GM21423 (cell line): ENCODE measurements around the gene LONRF3.
"Not testable (repeated sequence)": the region's sequence is repeated elsewhere in the genome, so short reads cannot be mapped to it uniquely, and the experiment has no call there.

Source experiments
- ATAC-seq: cut with Tn5 transposase; IDR thresholded peaks from one replicate; pipeline ENCODE4 v1.9.1; 2021; ENCODE audit warnings: mild to moderate bottlenecking, moderate library complexity; ENCODE audit not compliant: unreplicated experiment

LONRF3 gene

DNA sequence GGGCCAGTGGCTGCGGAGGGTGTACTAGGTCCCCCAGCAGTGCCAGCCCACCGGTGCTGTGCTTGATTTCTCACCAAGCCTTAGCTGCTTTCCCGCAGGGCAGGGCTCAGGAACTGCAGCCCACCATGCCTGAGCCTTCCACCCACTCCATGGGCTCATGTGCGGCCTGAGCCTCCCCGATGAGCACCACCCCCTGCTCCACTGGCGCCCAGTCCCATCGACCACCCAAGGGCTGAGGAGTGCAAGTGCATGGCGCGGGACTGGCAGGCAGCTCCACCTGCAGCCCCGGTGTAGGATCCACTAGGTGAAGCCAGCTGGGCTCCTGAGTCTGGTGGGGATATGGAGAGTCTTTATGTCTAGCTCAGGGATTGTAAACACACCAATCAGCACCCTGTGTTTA is 55.2 kb downstream of the LONRF3 start:
- not testable (repeated sequence) for ATAC-seq

DNA sequence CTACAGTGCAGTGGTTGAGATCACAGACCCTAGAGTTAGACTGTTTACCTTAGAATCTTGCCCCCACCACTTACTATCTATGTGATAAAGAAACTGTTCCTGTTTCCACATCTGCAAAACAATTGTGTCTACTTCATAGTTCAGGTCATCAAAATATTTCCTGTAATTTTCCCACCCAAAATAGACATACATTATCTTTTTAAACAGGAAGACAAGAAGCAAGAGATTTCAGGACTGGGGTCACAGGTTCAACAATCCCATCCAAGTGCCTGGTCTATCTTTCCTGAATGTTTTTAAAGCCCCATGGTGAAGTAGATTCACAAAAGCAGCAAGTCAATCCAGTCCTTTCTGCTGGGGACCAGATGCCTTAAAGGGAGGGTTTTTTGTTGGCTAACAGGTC is 56.6 kb downstream of the LONRF3 start:
- no peak for ATAC-seq

DNA sequence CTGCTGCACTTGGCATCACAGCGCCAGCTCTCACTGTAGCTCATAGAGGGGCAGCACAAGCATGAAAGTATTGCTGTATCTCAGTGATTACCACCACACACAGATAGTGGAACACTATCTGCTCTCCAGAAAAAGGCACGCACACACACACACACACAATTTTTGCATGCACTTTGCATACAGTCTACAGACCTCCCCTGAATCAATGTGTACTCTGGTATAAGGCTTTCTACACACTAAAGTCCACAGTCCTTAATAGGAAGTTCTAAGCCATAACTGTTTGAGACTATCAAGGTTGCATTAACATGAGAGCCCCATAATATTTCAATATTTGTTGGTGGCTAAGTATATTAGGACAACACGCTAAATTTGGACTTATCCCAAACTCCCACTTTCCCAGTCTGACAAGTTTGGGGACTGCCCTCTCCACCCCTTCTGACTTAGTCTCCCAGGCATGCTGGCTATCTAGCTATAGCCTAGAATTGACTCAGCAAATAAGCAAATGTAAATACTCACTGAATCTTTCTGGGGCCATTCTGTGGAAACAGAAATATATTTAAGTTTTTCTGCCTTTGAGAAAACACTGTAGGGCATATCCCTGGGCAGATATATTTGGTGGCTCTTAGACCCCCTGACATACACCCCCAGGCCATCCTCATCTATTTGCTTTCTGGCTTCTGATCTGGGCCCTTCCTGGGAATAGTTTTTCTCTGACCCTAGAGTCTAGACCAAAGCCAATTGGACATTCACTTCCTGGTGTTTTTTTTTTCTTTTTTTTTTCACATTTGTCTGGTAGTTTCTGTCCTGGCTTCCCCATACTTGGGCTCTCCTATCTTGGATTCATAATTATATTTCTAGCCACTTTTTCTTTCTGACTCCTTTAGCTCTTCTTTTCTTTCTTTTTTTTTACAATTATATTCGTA is 62.0 kb downstream of the LONRF3 start:
- no peak for ATAC-seq

DNA sequence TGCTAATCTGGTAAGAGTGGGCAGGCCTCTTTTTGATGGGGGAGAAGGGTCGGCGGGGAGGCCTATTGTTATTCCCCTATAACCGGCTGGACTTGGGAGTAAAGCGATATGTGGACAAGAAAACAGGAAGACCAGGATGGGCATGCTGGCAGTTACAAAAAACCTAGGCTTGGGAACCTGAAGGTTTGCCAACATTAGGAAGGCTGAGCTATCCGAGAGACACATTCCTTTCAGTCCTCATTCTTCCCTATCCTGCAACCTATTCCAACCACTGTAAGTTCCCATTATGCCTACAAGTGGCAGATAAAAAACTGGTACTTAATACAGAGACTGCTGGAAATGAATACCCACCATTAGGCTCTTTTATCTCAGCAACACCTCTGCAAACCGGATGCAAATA is 66.0 kb downstream of the LONRF3 start:
- no peak for ATAC-seq

DNA sequence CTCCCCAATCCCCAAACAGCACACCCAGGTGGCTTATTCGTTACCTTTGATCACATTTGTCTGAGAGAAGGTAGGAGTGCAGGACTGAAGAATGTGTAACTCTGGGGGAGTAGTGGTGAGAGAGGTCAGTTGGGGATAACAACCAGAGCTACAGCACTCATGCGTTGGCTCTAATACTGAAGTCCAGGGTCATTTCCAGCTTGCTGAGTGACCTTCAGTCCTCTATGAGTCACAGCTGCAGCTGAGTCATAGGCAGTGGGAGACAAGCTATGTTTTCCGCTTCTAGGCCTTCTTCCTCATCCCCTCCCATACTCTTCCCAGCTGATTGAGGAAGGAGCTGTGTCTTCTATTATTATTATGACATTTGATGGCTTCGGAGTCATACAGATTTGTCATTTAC is 66.8 kb downstream of the LONRF3 start:
- ATAC-seq = no peak

DNA sequence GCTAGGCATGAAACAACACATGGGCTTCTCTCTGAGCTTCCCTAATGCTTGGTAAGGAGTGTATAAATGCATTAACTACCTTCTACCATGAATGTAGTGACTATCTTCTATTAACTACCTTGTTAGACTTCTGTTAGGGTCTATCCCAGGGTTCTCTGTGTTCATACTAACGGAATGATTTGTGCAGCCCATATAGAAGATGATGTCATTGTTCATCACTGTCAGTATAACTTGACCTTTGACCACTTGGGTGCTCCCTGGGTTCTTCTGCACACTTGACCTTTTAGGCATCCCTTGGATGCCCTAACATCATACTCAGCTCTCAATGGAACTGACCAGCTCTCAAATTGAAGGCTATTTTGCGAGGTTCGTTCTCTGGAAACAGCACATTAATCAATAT is 67.6 kb downstream of the LONRF3 start:
- ATAC-seq = no peak

DNA sequence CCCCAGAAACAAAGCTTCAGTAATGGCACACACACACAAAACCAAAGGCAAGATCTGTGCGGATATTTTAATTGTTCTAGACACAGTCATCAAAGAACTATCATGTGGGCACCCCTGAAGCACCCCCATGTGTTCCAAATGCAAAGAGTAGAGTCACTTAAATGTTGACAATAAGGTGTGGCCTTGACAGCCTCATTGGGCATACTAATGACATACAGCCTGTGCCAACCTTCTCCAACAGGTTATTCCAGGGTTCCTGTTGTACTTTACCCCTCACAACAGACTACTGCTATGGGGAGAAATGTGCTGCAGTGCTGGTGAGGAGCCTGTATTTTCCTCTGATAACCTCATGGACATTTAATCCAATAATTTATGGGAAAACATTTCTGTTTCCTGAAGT is 68.6 kb downstream of the LONRF3 start:
- no peak for ATAC-seq

DNA sequence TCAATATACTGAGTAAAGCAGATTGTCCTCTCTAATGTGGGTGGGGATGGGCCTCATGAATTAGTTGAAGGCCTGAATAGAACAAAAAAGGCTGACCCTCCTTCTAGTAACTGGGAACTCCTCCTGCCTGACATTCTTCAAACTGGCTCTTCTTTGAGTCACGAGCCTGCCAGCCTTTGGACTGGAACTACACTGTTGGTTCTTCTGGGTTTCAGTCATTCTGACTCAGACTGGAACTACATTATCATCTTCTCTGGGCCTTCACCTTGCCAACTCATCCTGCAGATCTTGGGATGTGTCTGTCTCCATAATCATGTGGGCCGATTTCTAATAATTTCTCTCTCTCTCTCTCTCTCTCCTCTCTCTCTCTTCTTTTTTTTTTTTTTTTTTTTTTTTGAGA is 71.5 kb downstream of the LONRF3 start:
- no peak for ATAC-seq

DNA sequence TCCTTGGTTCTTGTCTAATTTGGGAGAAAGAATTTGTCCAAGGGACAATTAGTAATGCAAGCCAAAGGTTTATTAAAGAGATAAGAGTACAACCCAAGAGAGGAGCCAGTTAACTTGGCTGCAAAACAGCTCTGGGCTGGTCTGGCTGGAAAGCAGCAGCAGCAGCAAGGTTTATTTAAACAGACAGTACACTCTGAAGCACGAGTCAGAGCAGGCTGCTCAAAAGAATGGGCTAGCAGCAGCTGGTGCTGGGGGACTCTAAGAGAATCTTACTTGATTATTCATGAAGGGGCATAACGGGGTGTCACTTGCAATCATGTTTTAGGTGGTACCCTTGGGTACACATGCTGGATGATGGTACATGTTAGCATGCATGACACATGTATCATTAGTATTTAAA is 81.3 kb downstream of the LONRF3 start:
- ATAC-seq = no peak

DNA sequence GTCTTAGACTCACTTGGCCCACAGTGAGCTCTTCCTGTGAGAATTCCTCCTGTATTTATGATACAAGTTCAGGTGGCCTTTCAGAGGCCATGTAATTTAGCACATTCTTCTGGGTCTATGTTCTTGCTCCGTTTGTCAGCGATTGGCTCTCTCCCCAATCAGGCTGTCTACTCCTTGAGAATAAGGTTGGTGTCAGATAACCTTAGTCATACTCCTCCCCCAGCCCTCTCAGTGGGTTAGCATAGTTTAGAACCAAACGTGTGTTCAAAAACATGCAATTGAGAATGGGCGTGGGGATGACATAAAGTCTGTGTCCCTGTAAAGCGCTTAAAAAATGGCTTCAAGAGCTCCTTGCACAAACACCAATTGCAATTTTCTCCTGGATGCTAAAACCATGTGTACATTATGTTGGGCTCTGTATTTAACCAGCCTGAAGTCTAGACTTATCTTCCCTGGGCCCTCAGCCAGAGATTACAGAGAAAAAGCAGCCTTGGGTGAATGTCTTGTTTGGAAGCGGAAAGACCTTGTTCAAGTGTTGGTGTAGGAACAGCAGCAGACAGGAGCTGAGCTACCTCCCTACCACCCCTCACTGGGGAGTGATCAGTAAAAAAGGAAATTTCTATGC is 88.4 kb downstream of the LONRF3 start:
- ATAC-seq = no peak

DNA sequence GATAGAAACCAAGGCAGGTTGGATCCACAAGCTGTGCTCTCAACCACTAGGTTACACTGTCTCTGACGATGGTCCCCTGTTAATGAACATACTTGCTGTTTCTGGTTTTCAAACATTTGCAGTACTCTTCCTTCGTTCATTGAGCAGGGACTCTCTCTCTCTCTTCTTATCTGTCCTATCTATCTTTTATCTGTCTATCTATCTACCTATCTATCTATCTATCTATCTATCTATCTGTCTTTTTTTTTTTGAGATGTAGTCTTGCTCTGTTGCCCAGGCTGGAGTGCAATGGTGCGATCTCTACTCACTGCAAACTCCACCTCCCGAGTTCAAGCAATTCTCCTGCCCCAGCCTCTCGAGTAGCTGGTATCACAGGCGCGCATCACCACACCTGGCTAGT is 89.0 kb downstream of the LONRF3 start:
- ATAC-seq = no peak

DNA sequence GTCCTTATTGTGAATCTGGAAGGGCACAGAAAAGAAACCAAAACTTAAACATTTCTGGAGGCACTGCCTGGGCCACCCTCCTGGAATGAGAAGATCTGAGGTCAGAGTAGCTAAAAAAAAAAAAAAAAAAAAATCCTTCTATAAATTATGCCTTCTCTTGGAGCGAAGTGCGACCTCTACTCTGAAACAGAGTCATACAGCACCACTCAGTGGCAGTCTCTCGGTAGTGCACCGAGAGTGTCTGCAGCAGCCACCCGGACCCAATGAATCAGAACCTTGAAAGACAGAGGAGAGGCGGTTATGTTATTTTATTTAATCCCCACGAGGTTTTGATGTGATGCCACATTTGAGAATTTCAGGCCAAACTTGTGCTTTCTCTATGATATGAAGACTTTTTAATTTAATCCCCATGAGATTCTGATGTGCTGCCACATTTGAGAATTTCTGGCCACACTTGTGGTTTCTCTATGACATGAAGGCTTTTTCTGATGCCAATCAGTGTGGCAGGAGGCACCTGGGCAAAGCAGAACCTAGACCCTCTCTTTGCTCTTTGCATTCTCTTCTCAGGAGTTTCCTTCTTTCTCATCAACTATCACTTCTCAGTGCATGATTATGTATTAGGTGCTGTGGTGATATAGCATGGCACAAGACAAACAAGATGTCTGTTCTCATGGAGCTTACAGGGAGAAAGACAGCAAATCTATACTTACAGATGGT is 92.8 kb downstream of the LONRF3 start:
- no peak for ATAC-seq
